AG10803 (cell line): ENCODE results near the gene PDGFB.

Experiments
- DNase-seq: peaks from one replicate; pipeline ENCODE4 v3.0.0; 2010; ENCODE audit warnings: low read depth
- H3K4me3 ChIP-seq: 2 replicates; pipeline ENCODE4 v1.5.1; 2011; ENCODE audit warnings: mild to moderate bottlenecking, low read length, control low read depth
- CTCF ChIP-seq: conservative IDR thresholded peaks from 2 replicates; pipeline ENCODE4 v1.5.1; 2011; ENCODE audit warnings: mild to moderate bottlenecking, low read length, control low read depth, inconsistent platforms

Gene PDGFB

DNA sequence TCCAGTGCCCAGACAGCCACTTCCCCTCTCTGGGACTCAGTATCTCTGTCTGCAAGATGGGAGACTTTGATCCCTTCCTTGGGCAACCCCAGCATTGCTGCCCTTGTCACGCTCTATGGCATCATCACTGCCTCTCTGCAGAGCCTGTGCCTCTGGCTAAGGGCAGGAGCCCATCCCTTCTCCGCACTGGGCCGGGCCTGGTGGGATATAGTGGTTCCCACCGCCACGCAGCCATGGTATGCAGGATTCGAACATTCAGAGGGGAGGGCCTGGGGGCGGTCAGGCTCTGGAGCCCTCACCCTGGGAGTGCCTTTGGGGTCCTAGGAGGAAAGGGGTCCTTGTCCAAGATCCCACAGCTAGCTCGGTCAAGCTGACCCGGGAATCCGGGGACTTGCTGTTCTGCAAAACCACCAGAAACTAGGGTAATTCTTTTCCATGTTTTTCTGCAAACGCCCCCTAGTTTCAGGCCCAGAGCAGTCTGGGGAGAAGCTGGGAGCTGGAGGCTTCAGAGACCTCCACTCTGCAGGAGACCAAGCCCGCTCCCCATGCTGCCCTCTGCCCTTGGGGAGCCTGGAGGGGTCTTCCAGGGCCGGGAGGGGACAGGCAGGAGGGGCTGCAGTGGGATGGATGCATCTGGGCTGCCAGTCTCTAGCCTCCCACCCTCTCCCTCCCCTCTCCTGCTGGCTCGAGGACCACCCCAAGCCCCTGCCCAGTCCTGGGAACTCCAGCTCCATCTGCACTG is 67.9 kb downstream of the PDGFB start:
- no peak for DNase-seq
- no peak overlapping the region for H3K4me3 ChIP-seq
- no peak for TF ChIP-seq CTCF

DNA sequence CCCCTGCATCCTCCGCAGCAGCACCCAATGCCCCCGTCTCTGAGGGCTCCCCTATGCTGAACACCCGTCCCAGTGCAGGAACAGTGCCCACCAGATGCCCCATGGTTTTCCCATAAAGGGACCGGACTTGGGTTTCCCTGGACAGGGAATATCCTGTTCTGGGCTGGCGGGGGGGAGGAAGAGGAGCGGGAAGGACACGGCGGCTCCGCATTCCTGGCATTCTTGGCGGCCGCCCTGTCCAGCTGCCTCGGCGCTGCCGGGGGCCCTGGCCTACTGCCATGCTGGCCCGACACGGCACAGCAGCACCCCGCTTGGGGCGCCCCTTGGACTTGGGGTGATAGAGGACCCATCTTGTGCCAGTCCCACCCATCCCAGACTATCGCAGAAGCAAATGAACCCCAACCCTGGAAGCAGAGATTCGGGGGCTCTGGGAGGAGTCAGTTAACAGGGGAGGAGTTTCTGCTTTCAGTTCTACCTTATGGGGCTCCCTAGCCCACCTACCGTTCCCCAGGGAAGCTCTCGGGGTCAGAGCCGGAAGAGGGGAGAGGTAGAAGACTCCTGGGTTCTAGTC is 68.6 kb downstream of the PDGFB start:
- peak; percentile 89 for DNase-seq
- TF ChIP-seq CTCF: 0 out of 2 replicates have a peak, but pooled peaks have one; percentile 3
- no peak overlapping the region for H3K4me3 ChIP-seq

DNA sequence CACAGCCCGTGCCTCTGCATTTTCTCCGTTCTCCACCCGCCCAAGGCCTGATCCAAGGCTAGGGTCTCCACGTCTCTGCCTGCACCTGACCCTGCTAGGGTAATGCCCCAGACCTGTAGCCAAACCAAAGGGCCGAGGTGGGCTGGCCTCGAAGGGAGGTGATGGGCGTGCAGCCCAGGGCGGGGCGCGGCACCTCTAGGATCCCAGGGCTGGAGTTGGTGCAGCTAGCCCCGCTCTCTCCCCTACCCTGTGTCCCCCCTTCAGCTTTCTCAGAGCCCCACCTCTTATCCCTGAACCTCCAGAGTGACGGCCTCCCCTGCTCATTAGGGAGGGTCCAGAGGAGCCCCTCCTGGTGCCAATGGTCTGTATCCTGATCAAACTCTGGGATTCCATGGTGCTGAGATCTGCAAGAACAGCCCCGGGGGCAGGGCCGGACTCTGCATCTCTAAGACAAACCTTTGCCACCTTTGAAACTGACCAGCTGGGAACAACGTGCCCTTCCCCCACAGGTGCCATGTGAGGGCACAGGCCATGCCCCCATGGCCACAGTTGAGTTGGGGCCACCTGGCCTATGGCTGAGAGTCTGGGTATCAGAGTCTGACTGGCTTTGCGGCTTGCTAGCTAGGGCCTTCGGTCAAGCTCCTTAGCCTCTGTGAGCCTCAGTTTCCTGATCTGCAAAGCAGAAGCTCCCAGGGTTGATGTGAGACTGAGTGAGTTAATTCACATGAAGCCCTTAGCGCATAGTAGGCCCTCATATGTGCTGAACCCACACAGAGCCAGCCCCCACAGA is 69.2 kb downstream of the PDGFB start:
- TF ChIP-seq CTCF: no peak
- DNase-seq: no peak
- H3K4me3 ChIP-seq: no peak overlapping the region

DNA sequence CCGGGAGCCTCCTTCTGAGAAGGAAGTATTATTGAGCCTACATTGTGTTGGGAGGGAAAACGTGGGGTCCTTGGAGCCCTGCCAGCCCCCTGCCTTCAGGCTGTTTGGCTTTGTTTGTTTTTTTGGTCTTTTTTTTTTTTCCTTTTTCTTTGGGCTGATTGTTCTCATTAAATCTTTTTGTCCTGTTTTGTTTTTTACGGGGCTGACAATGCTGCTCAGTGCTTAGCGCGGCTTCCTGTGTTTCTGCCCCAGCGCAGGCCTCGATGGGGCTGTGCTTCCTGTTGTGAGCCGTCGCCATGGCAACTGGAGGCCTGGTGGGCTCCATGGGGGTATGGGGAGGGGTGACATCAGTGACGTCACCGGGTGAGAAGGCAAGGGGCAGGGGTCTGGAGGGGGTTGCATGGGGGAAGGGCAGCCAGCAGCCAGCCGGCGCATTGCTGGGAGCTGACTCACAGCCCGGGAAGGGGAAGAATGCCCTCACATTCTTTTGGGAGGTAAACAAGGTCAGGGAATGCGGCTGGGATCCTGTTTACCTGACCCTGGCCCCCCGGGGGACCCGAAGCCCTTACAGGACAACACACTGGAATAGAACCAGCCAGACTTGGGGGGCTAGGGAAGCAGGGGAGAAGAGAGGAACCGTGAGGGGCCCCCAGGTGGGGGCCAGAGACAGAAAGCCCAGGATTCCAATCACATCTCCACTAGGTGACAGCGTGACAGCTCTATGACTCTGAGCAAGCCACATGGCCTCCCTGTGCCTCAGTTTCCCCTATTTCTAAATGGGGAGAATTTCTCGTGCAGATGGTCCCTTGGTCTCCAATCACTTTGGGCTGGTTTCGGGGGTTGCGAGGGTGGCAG is 70.1 kb downstream of the PDGFB start:
- peak; percentile 84 for DNase-seq
- H3K4me3 ChIP-seq: no peak overlapping the region
- peak; percentile 22 for TF ChIP-seq CTCF

DNA sequence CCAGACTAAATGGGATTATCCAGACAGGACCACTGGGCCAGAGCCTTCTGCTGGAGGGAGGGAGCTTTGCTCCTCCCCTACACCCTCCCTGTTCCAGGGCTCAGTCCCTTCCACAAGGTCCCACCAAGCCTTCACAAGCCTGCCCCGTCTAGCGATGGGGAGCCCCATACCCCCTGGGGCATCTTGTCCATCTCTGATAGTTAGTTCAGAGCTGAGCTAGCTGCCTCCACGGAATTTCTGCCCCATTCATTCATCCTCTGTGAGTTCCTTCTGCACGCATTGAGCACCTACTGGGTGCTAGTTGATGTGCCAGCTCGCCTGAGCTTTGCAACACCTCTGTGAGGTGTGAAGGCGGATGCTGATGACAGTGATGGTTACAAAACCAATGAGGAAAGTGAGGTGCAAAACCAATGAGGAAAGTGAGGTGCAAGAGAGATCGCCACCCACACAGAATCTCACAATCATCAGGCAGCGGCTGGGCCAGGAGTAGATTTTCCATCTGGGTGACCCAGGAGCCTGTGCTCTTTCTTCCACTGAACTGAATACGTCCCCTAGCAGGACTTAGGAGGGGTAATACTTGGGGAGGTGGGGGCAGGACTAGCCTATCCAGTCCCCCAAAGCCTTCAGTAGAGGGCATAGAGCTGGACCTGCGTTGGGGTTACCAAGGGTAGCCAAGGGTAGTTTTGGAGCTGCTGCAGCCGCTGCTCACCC is 70.8 kb downstream of the PDGFB start:
- no peak for DNase-seq
- no peak overlapping the region for H3K4me3 ChIP-seq
- TF ChIP-seq CTCF: no peak
